HepG2 (cell line): Measurements from ENCODE around the gene COL8A2. TPM values are rescaled to one million over a fixed set of nuclear protein-coding genes. Genes with fewer than 3 reads are reported as not detected.

Experiments used
- ARNTL ChIP-seq: sonication (generic); formaldehyde crosslinking; IDR thresholded peaks from 2 replicates; pipeline ENCODE4 v1.4.0; 2020; ENCODE audit warnings: mild to moderate bottlenecking, missing genetic modification reagents
- ASH2L ChIP-seq: fragments of 300-600, 200-600 bp; sonication (generic); IDR thresholded peaks from 2 replicates; pipeline ENCODE4 v1.7.0; 2017; ENCODE audit warnings: low read depth, mild to moderate bottlenecking, moderate library complexity, mixed read lengths, low read length; ENCODE audit not compliant: insufficient read length
- EHMT2 ChIP-seq: fragments of 200-600 bp; sonication (generic); IDR thresholded peaks from 2 replicates; pipeline ENCODE4 v1.7.0; 2017; ENCODE audit warnings: antibody characterized with exemption, low read depth, low read length, borderline replicate concordance
- HHEX ChIP-seq: IDR thresholded peaks from 2 replicates; pipeline ENCODE4 v1.6.1; 2016; ENCODE audit warnings: control low read depth
- HNRNPUL1 ChIP-seq: fragments of 200-400 bp; formaldehyde crosslinking; IDR thresholded peaks from 2 replicates; pipeline ENCODE4 v1.6.1; 2017; ENCODE audit warnings: low read depth, mild to moderate bottlenecking, low read length, moderate library complexity
- KLF16 ChIP-seq, 2 experiments: sonication (generic) in 1 of 2; formaldehyde crosslinking in 1 of 2; IDR thresholded peaks; 2 replicates each; pipeline versions ENCODE4 v1.6.1 to v1.8.0; 2016 to 2023; ENCODE audit warnings: missing genetic modification reagents in 2 of 2, missing compliant biosample characterization in 1 of 2
- MED1 ChIP-seq: sonication (generic); formaldehyde crosslinking; IDR thresholded peaks from 2 replicates; pipeline ENCODE4 v1.4.0; 2020; ENCODE audit warnings: missing genetic modification reagents
- MEIS1 ChIP-seq: sonication (generic); formaldehyde crosslinking; IDR thresholded peaks from 2 replicates; pipeline ENCODE4 v1.9.0; 2021; ENCODE audit warnings: mild to moderate bottlenecking, missing genetic modification reagents, moderate library complexity, borderline replicate concordance
- PHF20 ChIP-seq: sonication (generic); formaldehyde crosslinking; IDR thresholded peaks from 2 replicates; pipeline ENCODE4 v1.5.0; 2020; ENCODE audit warnings: mild to moderate bottlenecking, missing genetic modification reagents
- POGZ ChIP-seq: sonication (generic); formaldehyde crosslinking; IDR thresholded peaks from 2 replicates; pipeline ENCODE4 v1.4.0; 2020; ENCODE audit warnings: mild to moderate bottlenecking, missing genetic modification reagents
- PRDM10 ChIP-seq: sonication (generic); formaldehyde crosslinking; IDR thresholded peaks from 2 replicates; pipeline ENCODE4 v1.4.0; 2020; ENCODE audit warnings: low read depth, missing genetic modification reagents
- PRMT3 ChIP-seq: sonication (generic); formaldehyde crosslinking; IDR thresholded peaks from 2 replicates; pipeline ENCODE4 v1.8.1; 2022; ENCODE audit warnings: low read depth, mild to moderate bottlenecking, moderate library complexity, missing genetic modification reagents, borderline replicate concordance
- REXO4 ChIP-seq: sonication (generic); formaldehyde crosslinking; IDR thresholded peaks from 2 replicates; pipeline ENCODE4 v1.8.0; 2022; ENCODE audit warnings: missing genetic modification reagents, mild to moderate bottlenecking, borderline replicate concordance
- SMARCC2 ChIP-seq: fragments of 450-650 bp; IDR thresholded peaks from 2 replicates; pipeline ENCODE4 v1.6.1; 2017; ENCODE audit warnings: antibody characterized with exemption, mild to moderate bottlenecking
- TBX2 ChIP-seq: sonication (generic); formaldehyde crosslinking; IDR thresholded peaks from 2 replicates; pipeline ENCODE4 v1.5.0; 2020; ENCODE audit warnings: missing genetic modification reagents, mild to moderate bottlenecking, borderline replicate concordance
- ZMYM2 ChIP-seq: sonication (generic); formaldehyde crosslinking; IDR thresholded peaks from 2 replicates; pipeline ENCODE4 v1.8.0; 2022; ENCODE audit warnings: mild to moderate bottlenecking, missing genetic modification reagents
- ZNF138 ChIP-seq: sonication (generic); formaldehyde crosslinking; IDR thresholded peaks from 2 replicates; pipeline ENCODE4 v1.5.0; 2020; ENCODE audit warnings: mild to moderate bottlenecking, low read depth, missing genetic modification reagents
- ZNF160 ChIP-seq: sonication (generic); formaldehyde crosslinking; IDR thresholded peaks from 2 replicates; pipeline ENCODE4 v1.8.0; 2022; ENCODE audit warnings: mild to moderate bottlenecking, inconsistent platforms, missing genetic modification reagents
- ZNF282 ChIP-seq: fragments of 450-650 bp; IDR thresholded peaks from 2 replicates; pipeline ENCODE4 v1.6.1; 2018; ENCODE audit not compliant: partially characterized antibody
- ZNF513 ChIP-seq: sonication (generic); formaldehyde crosslinking; conservative IDR thresholded peaks from 2 replicates; pipeline ENCODE4 v1.5.0; 2020; ENCODE audit warnings: missing genetic modification reagents
- ZNF776 ChIP-seq: sonication (generic); formaldehyde crosslinking; IDR thresholded peaks from 2 replicates; pipeline ENCODE4 v1.4.0; 2020; ENCODE audit warnings: mild to moderate bottlenecking, missing genetic modification reagents
- ZNF83 ChIP-seq: sonication (generic); formaldehyde crosslinking; IDR thresholded peaks from 2 replicates; pipeline ENCODE4 v1.4.0; 2020; ENCODE audit warnings: missing genetic modification reagents, mild to moderate bottlenecking, borderline replicate concordance
- ZSCAN21 ChIP-seq: sonication (generic); formaldehyde crosslinking; IDR thresholded peaks from 2 replicates; pipeline ENCODE4 v1.8.0; 2022; ENCODE audit warnings: mild to moderate bottlenecking, missing genetic modification reagents, moderate library complexity, borderline replicate concordance
- polyA plus RNA-seq, 8 experiments: library from polyadenylated mRNA; depleted of rRNA in 3 of 8; stranded (reverse) in 7 of 8; unstranded in 1 of 8; fragments of >200 nt; fragmentation: Illumina TruSeq in 4 of 8; extraction: Trizol in 4 of 8; gene quantifications; 2 replicates each; pipeline versions ENCODE4 v1.2.1 to v1.2.3, GENCODE V29; 2011 to 2016; ENCODE audit warnings: low read depth in 4 of 8, missing spikeins in 1 of 8, mixed read lengths in 1 of 8; ENCODE audit not compliant: insufficient read depth in 1 of 8
- total RNA-seq, 5 experiments: library from RNA; depleted of rRNA; stranded (reverse); fragments of >200 nt; fragmentation: Illumina TruSeq; extraction: Trizol; gene quantifications; 2 replicates each; pipeline ENCODE4 v1.2.3, GENCODE V29; 2016; ENCODE audit warnings: low read depth in 1 of 5
- TF ChIP-seq, protein P1 (sequence below): sonication (generic); formaldehyde crosslinking; IDR thresholded peaks from 2 replicates; pipeline ENCODE4 v1.8.0; 2022; ENCODE audit warnings: mild to moderate bottlenecking, missing genetic modification reagents, moderate library complexity

Gene COL8A2
- total and polyA plus RNA-seq, 2 of the 13 experiments (the other 11 are each of a cell fraction or from before 2014, with no cell fraction given), result 0.13 to 0.24 TPM

DNA sequence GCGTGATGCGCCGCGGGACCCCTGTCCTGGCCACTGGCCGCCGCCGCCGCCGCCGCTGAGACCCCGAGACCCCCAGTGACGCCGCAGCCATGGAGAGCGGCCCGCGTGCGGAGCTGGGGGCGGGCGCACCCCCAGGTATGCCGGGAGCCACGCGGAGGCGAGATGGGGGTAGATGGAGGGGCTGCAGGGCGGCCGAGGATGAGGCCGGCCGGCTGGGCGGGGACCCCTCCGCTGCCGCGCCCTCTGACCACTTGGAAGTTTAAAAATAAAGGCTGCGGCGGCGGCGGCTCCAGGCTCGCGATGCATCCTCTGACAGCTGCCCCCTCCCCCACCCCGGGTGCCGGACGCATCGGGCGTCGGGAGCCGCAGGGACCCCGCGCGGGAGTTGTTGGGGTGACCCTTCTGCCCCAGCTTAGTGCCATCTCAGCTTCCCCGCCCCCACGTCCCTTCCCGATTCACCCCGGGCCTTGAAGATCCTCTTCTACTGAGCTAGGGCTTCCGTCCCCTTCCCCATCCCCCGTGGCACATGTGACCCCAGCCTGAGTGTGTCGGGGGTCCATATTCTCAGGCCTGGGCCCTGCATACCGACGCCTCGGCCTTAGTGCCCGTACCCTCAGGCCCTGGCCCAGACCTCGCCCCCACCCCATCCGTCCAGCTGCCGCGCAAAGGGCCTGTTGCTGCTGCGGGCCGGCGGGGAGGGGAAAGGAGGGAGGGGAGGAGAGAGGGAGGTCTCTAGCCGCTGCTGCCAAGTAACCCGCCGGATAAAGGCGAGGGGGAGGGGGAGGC is 31.5 kb upstream of the COL8A2 start (continued):
- TF ChIP-seq ASH2L (peak; percentile 39), PRMT3 (CRISPR knock-in tag) (no peak), MED1 (CRISPR knock-in tag) (no peak), ZSCAN21 (no peak), TBX2 (CRISPR knock-in tag) (peak; percentile 44; the same call in 1 of the 2 replicates), ZNF282 (no peak), POGZ (peak; percentile 56), SMARCC2 (no peak), ZNF513 (CRISPR knock-in tag) (no peak), PRDM10 (peak; percentile 84), ZMYM2 (CRISPR knock-in tag) (no peak), ZNF83 (CRISPR knock-in tag) (no peak), HNRNPUL1 (no peak), HHEX (CRISPR knock-in tag) (no peak), KLF16 (CRISPR knock-in tag; IDR thresholded peaks at IDR 0.05) (0 out of 4 replicates have a peak, but pooled peaks of 1 of the 2 experiments have one; percentile 18), MEIS1 (CRISPR knock-in tag) (no peak), ARNTL (CRISPR knock-in tag) (no peak), PHF20 (CRISPR knock-in tag) (0 out of 2 replicates have a peak, but pooled peaks have one; percentile 8), ZNF160 (CRISPR knock-in tag) (no peak), REXO4 (CRISPR knock-in tag) (no peak), EHMT2 (no peak), ZNF776 (CRISPR knock-in tag) (no peak), ZNF138 (CRISPR knock-in tag) (no peak)
- TF ChIP-seq, protein P1, sequence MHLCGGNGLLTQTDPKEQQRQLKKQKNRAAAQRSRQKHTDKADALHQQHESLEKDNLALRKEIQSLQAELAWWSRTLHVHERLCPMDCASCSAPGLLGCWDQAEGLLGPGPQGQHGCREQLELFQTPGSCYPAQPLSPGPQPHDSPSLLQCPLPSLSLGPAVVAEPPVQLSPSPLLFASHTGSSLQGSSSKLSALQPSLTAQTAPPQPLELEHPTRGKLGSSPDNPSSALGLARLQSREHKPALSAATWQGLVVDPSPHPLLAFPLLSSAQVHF (CRISPR knock-in tag), result peak; percentile 68; the same call in 1 of the 2 replicates
